Smooth muscle cell (in vitro differentiated cells): ENCODE results near the gene FSTL4. TPM values are rescaled to one million over a fixed set of nuclear protein-coding genes. Genes with fewer than 3 reads are reported as not detected.

Experiments used
- DNase-seq: peaks from one replicate; lab custom pipeline; 2025; ENCODE audit not compliant: unreplicated experiment; lab: John Stamatoyannopoulos, UW
- H2AFZ ChIP-seq: fragments of 200-600 bp; sonication (generic); 2 replicates; pipeline ENCODE4 v1.6.0; 2016; ENCODE audit warnings: antibody characterized with exemption, low read depth, mild to moderate bottlenecking
- H3F3A ChIP-seq: fragments of 200-600 bp; sonication (generic); 2 replicates; pipeline ENCODE4 v1.6.0; 2017; ENCODE audit warnings: antibody characterized with exemption, low read depth
- H3K27ac ChIP-seq: fragments of 200-600 bp; sonication (generic); 2 replicates; pipeline ENCODE4 v1.5.1; 2016; ENCODE audit warnings: low read depth, mild to moderate bottlenecking
- H3K27me3 ChIP-seq: fragments of 200-600 bp; sonication (generic); 2 replicates; pipeline ENCODE4 v1.6.1; 2016; ENCODE audit warnings: low read depth, mild to moderate bottlenecking
- H3K36me3 ChIP-seq: fragments of 200-600 bp; sonication (generic); 2 replicates; pipeline ENCODE4 v1.5.1; 2016; ENCODE audit warnings: low read depth
- H3K4me1 ChIP-seq: fragments of 200-600 bp; sonication (generic); 2 replicates; pipeline ENCODE4 v1.5.1; 2016; ENCODE audit warnings: low read depth
- H3K4me2 ChIP-seq: fragments of 200-600 bp; sonication (generic); 2 replicates; pipeline ENCODE4 v1.6.0; 2016; ENCODE audit warnings: mild to moderate bottlenecking
- H3K4me3 ChIP-seq: fragments of 200-600 bp; sonication (generic); 2 replicates; pipeline ENCODE4 v1.5.1; 2016; ENCODE audit warnings: mild to moderate bottlenecking
- H3K79me2 ChIP-seq: fragments of 200-600 bp; sonication (generic); 2 replicates; pipeline ENCODE4 v1.6.0; 2016; ENCODE audit warnings: low read depth, mild to moderate bottlenecking
- H3K9ac ChIP-seq: fragments of 200-600 bp; sonication (generic); 2 replicates; pipeline ENCODE4 v1.6.0; 2016; ENCODE audit warnings: low read depth
- H3K9me3 ChIP-seq: fragments of 200-600 bp; sonication (generic); replicated peaks from 2 replicates; pipeline ENCODE4 v1.5.1; 2016; ENCODE audit warnings: low read depth
- H4K20me1 ChIP-seq: fragments of 200-600 bp; sonication (generic); 2 replicates; pipeline ENCODE4 v1.6.0; 2016; ENCODE audit warnings: low read depth
- CTCF ChIP-seq: fragments of 200-600 bp; sonication (generic); IDR thresholded peaks from 2 replicates; pipeline ENCODE4 v1.5.1; 2017; ENCODE audit warnings: borderline replicate concordance, mild to moderate bottlenecking, antibody characterized with exemption; ENCODE audit not compliant: insufficient read depth, poor library complexity, severe bottlenecking
- WGBS: methylation state at CpG from one replicate; pipeline ENCODE4 v1.1.7; 2016; ENCODE audit warnings: low lambda C conversion rate; 5-methylcytosine and 5-hydroxymethylcytosine counted together
- polyA plus RNA-seq: library from polyadenylated mRNA; unstranded; fragments of >200 nt; fragmentation: Nextera tagmentation; extraction: Ambion mirVana; gene quantifications from 2 replicates; pipeline ENCODE4 v1.2.1, GENCODE V29; 2016
- total RNA-seq: library from RNA; depleted of rRNA; stranded (reverse); fragments of >200 nt; gene quantifications from 2 replicates; pipeline ENCODE4 v1.2.3, GENCODE V29; 2014

FSTL4 gene
- total and polyA plus RNA-seq, 2 experiments from 2014 or later = 0.49 TPM; not detected in 1

GRCh38 chr5:133610489-133611356 is 1.6 kb downstream of the FSTL4 start:
- DNase-seq = peak; percentile 11
- TF ChIP-seq CTCF = peak; percentile 35
- H2AFZ ChIP-seq = no peak overlapping the region
- no peak overlapping the region for H3K27ac ChIP-seq
- H4K20me1 ChIP-seq = no peaks in the 10 kb centered on the region
- no peaks in the 10 kb centered on the region for H3K79me2 ChIP-seq
- peak overlapping the region; percentile 79 for H3K4me2 ChIP-seq
- no peaks in the 10 kb centered on the region for H3F3A ChIP-seq
- 8% methylated on average over 56 of the region's 57 CpGs for WGBS
- H3K4me1 ChIP-seq = peaks cover 11% of the 10 kb centered on the region
- H3K36me3 ChIP-seq = no peaks in the 10 kb centered on the region
- peak overlapping the region; percentile 37 for H3K4me3 ChIP-seq
- no peak overlapping the region for H3K9ac ChIP-seq
- no peaks in the 10 kb centered on the region for H3K9me3 ChIP-seq
- peaks cover 80% of the 10 kb centered on the region for H3K27me3 ChIP-seq

- TF ChIP-seq CTCF = no peak
- H3F3A ChIP-seq = no peaks in the 10 kb centered on the region
- no peak overlapping the region for H3K27ac ChIP-seq
- no peak overlapping the region for H3K9ac ChIP-seq
- no peaks in the 10 kb centered on the region for H3K36me3 ChIP-seq
- H3K27me3 ChIP-seq = peaks cover 77% of the 10 kb centered on the region
- no peak overlapping the region for H3K4me3 ChIP-seq
- H3K4me2 ChIP-seq = no peak overlapping the region
- H3K79me2 ChIP-seq = no peaks in the 10 kb centered on the region
- no peaks in the 10 kb centered on the region for H3K9me3 ChIP-seq
- 89% methylated on average over 6 of the region's 6 CpGs for WGBS
- peaks cover 11% of the 10 kb centered on the region for H3K4me1 ChIP-seq
- no peaks in the 10 kb centered on the region for H4K20me1 ChIP-seq
- no peak for DNase-seq
- no peak overlapping the region for H2AFZ ChIP-seq
Measured at GRCh38 chr5:133607451-133607850, 4.9 kb downstream of the FSTL4 start.

DNA sequence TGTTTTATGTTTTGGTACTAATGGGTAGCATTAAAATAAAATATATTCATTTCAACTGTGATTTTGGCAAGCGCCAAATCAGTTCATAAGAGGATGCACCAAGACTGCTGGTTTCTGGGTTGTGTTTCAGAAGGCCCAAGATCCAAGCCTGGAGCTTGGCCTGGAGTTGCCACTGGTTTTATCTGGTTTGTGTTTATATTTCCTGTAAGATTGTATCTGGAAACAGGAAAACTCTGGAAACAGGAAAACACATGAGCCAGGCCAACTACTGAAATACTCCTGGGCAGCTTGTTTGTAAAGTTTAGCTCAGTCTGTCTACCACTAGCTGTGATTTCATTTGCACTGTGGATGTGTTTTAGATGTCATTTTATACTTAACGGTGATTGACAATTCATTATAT is 5.5 kb downstream of the FSTL4 start:
- H3K4me1 ChIP-seq = peaks cover 7% of the 10 kb centered on the region
- 97% methylated on average over 2 of the region's 2 CpGs for WGBS
- DNase-seq = no peak
- no peaks in the 10 kb centered on the region for H3K36me3 ChIP-seq
- H2AFZ ChIP-seq = no peak overlapping the region
- H3K9ac ChIP-seq = no peak overlapping the region
- no peaks in the 10 kb centered on the region for H3K79me2 ChIP-seq
- no peak for TF ChIP-seq CTCF
- no peaks in the 10 kb centered on the region for H4K20me1 ChIP-seq
- H3K27ac ChIP-seq = no peak overlapping the region
- no peaks in the 10 kb centered on the region for H3F3A ChIP-seq
- no peaks in the 10 kb centered on the region for H3K9me3 ChIP-seq
- H3K27me3 ChIP-seq = peaks cover 71% of the 10 kb centered on the region
- H3K4me3 ChIP-seq = no peak overlapping the region
- no peak overlapping the region for H3K4me2 ChIP-seq

DNA sequence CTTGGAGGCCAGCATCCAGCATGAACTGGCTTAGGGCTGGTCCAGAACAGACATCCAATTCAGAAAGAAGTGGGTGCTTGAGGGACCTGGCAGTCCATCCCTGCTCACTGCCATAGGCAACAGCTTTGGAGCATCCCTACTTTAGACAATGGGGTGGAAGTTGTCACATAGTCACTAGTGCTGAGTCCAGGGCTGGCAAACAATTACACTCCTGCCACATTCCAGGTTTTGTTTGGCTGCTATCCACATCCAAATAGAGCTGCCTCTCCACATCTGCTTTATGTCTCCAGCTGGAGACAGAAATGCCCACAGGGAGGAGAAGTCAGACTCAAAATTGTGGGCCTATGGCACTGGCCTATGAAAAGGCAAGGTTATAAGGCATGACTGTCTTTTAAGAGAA is 7.0 kb downstream of the FSTL4 start:
- Histone ChIP-seq H3K27me3 (peaks cover 56% of the 10 kb centered on the region), H3K79me2 (no peaks in the 10 kb centered on the region), H3K9me3 (no peaks in the 10 kb centered on the region), H4K20me1 (no peaks in the 10 kb centered on the region), H3K4me3 (no peak overlapping the region), H3K4me1 (no peaks in the 10 kb centered on the region), H3K36me3 (no peaks in the 10 kb centered on the region), H2AFZ (no peak overlapping the region), H3K9ac (no peak overlapping the region), H3K27ac (no peak overlapping the region), H3F3A (no peaks in the 10 kb centered on the region), H3K4me2 (no peak overlapping the region)
- DNase-seq = no peak
- no peak for TF ChIP-seq CTCF
